Measurements from ENCODE around the gene ST3GAL4. TPM values are rescaled to one million over a fixed set of nuclear protein-coding genes. Genes with fewer than 3 reads are reported as not detected.
A peak's percentile ranks its signal among the peaks of the same experiment; 100 is the strongest.

Gene ST3GAL4
- total RNA-seq, 1 donor from 2014 or later: 19.1 TPM

GRCh38 chr11:126358763-126359160 lies 3.3 kb downstream of the ST3GAL4 start:
- DNase-seq (ENCODE audit: extremely low spot score, unreplicated experiment): no peak
- Mint-ChIP-seq H3K4me1 (ENCODE audit: unreplicated experiment) (peaks cover 33% of the 10 kb centered on the region), H3K9me3 (no peaks in the 10 kb centered on the region), H3K4me3 (no peak overlapping the region), H3K27ac (no peak overlapping the region), H3K27me3 (no peaks in the 10 kb centered on the region), H3K36me3 (no peaks in the 10 kb centered on the region)
- no peak for TF ChIP-seq CTCF (conservative IDR thresholded peaks at IDR 0.05)

GRCh38 chr11:126359431-126360048 lies 4.1 kb downstream of the ST3GAL4 start:
- Mint-ChIP-seq H3K9me3 (no peaks in the 10 kb centered on the region), H3K27ac (peak overlapping the region; percentile 18), H3K4me1 (ENCODE audit: unreplicated experiment) (peaks cover 28% of the 10 kb centered on the region), H3K27me3 (no peaks in the 10 kb centered on the region), H3K4me3 (peak overlapping the region; percentile 28), H3K36me3 (no peaks in the 10 kb centered on the region)
- TF ChIP-seq CTCF (conservative IDR thresholded peaks at IDR 0.05): no peak
- no peak for DNase-seq (ENCODE audit: extremely low spot score, unreplicated experiment)

- peak overlapping the region; percentile 18 for H3K27ac Mint-ChIP-seq
These were observed 4.6 kb downstream of the ST3GAL4 start for GRCh38 chr11:126360049-126360446.

GRCh38 chr11:126361400-126361799 lies 5.9 kb downstream of the ST3GAL4 start:
- Mint-ChIP-seq H3K9me3 (no peaks in the 10 kb centered on the region), H3K4me1 (ENCODE audit: unreplicated experiment) (peaks cover 29% of the 10 kb centered on the region), H3K27me3 (no peaks in the 10 kb centered on the region), H3K4me3 (no peak overlapping the region), H3K36me3 (no peaks in the 10 kb centered on the region), H3K27ac (no peak overlapping the region)
- no peak for DNase-seq (ENCODE audit: extremely low spot score, unreplicated experiment)
- TF ChIP-seq CTCF (conservative IDR thresholded peaks at IDR 0.05): no peak

More at GRCh38 chr11:126360049-126360446, 4.6 kb downstream of the ST3GAL4 start:
- no peaks in the 10 kb centered on the region for H3K9me3 Mint-ChIP-seq
- H3K4me3 Mint-ChIP-seq: peak overlapping the region; percentile 28
- peaks cover 24% of the 10 kb centered on the region for H3K4me1 Mint-ChIP-seq (ENCODE audit: unreplicated experiment)
- TF ChIP-seq CTCF (conservative IDR thresholded peaks at IDR 0.05): no peak
- H3K27me3 Mint-ChIP-seq: no peaks in the 10 kb centered on the region
- no peaks in the 10 kb centered on the region for H3K36me3 Mint-ChIP-seq
- DNase-seq (ENCODE audit: extremely low spot score, unreplicated experiment): no peak

- Mint-ChIP-seq H3K4me1 (ENCODE audit: unreplicated experiment) (peaks cover 29% of the 10 kb centered on the region), H3K9me3 (no peaks in the 10 kb centered on the region), H3K4me3 (no peak overlapping the region), H3K36me3 (no peaks in the 10 kb centered on the region), H3K27ac (peak overlapping the region; percentile 65), H3K27me3 (no peaks in the 10 kb centered on the region)
- no peak for DNase-seq (ENCODE audit: extremely low spot score, unreplicated experiment)
- TF ChIP-seq CTCF (conservative IDR thresholded peaks at IDR 0.05): no peak
These were observed 7.6 kb downstream of the ST3GAL4 start for GRCh38 chr11:126362879-126363655.

All from type B pancreatic cell (in vitro differentiated cells).